ENCODE results near the gene WDR73.
"Not testable (repeated sequence)": the region's sequence is repeated elsewhere in the genome, so short reads cannot be mapped to it uniquely, and the experiment has no call there.

Gene WDR73

DNA sequence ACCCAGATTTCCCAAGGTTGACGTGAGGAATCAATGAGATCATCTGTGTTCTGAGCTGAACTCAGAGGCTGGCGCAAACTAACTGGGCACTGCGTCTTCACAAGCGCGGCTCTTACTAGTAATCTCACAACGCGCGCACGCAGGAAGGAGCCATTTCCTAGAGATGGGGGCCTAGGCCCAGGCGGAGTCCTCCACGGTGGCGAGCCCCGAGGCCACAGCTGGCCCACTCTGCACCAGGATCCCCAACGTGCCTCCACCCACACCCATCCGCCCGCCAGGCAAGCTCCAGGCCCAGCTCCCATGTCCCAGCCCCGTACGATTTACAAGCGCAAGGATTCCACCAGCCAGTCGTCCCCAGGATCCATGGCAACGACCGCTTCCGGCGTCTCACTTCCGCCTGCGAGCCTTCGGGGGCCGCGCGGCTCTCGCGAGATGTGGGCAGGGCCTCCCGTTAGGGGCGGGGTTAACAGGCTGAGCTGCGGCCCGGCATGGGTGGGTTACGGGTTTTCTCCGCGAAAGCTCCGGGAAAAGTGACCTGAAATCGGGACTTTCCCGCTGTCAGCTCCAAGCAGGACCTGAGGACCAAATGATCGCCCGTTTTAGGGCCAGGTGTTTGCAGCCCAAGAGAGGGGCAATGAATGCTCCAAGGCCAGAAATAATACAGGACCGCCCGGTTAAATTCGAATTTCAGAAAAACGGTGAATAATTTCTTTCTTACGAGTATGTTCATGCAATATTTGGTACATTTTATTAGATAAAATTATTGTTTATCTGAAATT is at the start of gene WDR73:
TSS of gene WDR73 (minus strand) at position 374 of the 779 bp plus-strand sequence. CDS start at position 365, 9 bp downstream.
- peak; percentile 99 for DNase-seq

DNA sequence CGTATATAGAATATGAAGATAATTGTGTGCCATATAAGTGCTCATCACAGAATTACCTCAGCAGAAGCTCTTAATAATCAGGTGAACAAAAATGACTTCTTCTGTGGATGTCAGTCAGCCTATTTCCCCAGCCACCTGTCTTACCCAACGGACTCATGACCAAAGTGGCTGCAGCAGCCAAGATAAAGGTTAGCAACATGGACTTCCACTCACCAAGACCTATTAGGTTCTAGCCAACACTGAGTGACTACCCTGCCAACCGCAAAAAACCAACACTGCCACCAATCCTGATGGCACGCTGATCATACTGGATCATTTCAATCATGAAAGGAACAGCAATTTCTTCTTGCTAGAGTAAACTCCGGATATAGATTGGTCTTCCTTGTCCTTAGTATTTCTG is 49.7 kb upstream of the WDR73 start:
- DNase-seq: no peak

DNA sequence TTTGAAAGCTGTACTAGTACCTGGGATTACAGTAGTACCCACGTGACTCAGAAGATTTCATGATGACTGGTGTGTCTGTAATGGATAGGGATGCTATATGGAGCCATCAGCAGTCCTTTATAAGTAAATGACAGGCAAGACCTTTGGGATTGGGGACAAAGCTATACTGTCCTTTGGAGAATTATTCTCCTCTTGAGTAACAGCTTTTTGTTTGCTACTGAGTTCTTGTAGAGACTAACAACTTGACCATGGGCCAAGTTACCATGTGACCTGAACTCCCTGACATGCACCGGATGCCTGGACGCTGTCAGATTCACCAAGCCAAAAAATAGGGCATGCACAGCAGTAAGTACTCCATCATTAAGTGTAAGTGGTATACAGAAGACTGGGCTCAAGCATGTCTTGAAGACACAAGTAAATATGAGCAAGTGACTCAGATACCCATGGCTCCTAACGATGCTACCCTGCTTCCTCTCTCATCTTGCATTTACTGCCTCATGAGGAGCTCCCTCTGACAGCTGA is 48.9 kb upstream of the WDR73 start:
- DNase-seq: no peak

DNA sequence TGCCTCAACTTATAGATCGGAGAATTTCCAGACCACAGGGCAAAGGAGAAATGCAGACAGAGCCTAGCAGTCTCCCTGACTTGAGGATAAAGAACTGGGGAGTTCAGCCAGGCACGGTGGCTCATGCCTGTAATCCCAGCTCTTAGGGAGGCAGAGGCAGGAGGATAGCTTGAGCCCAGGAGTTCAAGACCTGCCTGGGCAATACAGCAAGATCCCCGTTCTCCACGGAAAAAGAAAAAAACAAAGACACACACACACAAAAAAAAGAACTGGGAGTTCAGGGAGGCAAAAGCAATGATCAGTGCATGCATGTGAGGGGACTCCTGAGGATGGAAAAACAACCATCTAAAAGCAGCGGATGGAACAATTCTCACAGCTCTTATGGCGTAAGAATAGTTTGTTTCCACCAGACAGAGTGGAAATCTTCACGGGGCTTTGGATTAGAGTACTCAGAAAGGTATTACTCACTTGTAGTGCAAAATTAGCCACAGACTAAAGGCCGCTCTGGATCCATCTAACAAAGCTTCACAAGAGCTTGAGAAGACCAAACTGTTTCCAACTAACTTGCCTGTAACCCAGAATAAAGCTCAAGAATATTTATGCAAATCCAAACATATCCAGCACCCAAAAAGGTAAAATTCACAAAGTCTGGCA is 45.6 kb upstream of the WDR73 start:
- DNase-seq: no peak

DNA sequence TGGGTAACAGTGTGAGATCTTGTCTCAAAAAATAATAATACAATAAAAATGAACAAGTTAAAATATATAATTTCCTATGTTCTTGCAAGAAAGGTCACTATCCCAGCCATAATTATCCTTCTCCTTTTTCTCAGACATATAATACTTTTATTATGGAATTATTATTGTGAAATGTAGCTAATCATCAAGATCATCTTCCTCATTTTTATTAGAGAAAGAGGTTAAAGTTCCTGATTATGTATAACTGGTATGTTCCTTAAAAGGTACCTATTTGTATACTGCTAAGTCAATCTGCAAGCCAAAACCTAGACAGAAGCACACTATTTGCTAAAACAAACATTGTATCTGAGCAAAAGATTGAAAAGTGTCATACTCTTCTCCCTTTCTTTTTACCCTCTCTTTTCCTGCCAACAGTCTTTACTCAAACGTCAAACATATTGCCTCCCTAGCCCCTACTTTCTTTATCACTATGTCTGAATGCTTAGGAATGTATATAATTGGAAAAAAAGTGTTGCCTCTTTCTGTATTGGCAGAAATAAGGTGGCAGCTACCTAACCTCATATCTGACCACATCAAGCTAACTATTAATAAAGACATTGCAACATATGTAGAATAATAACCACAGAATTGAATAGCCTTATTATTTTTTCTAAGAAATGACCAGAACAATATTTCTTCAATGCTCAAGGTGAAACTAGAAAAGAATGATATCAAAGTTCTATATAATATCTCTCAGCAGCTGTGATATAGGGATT is 43.3 kb upstream of the WDR73 start:
- DNase-seq: no peak

DNA sequence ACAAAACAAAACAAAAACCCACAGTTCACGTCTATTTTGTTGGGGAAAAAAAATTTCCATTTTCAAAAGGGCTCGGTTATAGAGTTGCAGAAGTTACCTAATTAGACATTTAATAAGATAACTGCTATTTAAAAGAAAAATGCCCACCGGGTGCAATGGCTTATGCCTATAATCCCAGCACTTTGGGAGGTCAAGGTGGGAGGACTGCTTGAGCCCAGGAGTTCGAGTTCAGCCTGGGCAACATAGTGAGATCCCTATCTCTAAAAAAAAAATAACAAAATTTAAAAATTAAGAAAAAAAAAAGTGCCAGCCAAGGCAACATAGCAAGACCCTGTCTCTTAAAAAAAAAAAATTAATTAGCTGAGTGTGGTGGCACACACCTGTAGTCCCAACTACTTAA is 42.7 kb upstream of the WDR73 start:
- no peak for DNase-seq

DNA sequence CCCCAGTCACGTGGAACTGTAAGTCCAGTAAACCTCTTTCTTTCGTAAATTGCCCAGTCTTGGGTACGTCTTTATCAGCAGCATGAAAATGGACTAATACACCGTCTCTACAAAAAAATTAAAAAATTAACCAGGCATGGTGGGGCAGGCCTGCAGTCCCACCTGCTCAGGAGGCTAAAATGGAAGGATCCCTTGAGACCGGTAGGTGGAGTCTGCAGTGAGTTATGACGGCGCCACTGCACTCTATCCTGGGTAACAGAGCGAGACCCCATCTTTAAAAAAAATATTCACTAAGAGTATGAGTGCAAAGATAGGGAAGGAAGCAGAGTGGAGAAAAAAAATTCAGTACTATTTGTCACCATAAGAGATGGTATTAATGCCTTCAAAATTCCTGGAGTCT is 36.3 kb upstream of the WDR73 start:
- no peak for DNase-seq

DNA sequence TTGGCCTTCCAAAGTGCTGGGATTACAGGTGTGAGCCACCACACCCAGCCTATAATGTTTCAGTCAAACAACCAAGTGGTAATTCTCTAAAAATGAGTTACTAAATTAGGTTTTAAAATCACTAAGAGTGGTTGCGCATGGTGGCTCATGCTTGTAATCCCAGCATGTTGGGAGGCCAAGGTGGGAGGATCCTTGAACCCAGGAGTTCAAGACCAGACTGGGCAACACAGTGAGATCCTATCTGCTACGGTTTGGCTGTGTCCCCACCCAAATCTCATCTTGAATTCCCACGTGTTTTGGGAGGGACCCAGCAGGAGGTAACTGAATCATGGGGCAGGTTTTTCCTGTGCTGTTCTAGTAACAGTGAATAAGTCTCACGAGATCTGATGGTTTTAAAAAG is 35.8 kb upstream of the WDR73 start:
- DNase-seq: no peak

DNA sequence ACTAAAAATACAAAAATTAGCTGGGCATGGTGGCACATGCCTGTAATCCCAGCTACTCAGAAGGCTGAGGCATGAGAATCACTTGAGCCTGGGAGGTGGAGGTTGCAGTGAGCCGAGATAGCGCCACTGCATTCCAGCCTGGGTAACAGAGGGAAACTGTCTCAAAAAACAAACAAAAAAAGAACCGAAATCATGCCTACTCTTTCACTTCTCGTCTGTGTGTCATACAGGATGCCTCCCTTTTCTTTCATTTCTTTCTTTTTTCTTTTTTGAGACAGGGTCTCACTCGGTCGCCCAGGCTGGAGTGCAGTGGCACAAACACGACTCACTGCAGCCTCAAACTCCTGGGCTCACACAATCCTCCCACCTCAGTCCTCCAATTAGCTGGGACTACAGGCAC is 32.4 kb upstream of the WDR73 start:
- not testable (repeated sequence) for DNase-seq

DNA sequence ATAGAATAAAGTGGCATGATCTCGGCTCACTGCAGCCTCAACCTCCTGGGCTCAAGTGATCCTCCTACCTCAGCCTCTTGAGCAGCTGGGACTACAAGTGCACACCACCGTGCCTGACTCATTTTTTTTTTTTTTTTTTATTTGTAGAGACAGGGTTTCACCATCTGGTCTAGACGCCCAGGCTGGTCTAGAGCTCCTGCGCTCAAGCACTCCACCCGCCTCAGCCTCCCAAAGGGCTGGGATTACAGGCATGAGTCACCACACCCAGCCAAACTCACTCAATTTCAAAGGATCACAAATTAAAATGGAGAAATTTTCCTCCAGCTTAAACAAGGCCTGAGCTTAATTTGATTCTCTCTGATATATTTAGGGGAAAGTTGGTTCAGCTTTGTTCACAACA is 31.2 kb upstream of the WDR73 start:
- DNase-seq: no peak

DNA sequence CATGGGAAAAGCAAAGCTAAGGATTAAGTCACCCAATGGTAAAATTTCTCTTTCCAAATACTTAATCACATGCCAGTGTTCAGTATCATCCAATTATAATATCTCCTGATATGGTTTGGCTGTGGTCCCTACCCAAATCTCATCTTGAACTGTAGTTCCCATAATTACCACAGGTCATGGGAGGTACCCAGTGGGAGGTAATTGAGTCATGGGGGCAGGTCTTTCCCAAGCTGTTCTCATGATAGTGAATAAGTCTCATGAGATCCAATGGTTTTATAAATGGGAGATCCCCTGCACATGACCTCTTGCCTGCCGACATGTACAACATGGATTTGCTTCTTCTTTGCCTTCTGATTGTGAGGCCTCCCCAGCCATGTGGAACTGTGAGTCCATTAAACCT is 30.0 kb upstream of the WDR73 start:
- DNase-seq: no peak

DNA sequence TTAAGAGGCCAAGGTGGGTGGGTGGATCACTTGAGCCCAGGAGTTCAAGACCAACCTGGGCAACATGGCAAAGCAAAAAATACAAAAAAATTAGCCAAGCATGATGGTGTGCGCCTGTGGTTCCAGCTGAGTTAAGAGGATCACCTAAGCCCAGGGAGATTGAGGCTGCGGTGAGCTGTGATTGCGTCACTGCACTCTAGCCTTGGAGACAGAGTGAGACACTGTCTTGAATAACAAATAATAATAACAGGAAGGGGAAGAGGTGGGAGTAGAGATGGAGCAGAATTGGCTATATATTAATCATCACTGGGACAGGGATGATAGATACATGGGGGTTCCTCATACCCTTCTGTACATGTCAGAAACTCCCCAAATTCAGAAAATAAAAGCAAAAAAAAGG is 27.7 kb upstream of the WDR73 start:
- DNase-seq: no peak

DNA sequence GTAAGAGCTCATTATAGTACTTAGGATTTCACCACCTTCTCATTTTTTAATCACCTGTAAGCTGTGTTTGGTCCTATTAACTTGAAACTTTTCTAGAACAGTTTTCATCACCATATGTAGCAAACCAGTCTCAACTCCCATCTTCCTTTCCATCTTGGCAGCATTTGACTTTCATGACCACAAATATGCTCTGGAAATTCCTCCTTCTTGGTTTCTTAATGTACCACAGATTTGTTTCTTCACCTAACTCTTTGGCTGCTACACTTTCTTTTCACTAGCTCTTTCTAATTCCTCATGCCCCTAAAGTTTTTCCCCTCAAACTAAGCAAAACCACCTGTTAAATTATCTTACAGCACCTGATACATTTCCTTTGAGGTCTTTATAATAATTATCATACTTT is 17.1 kb upstream of the WDR73 start:
- no peak for DNase-seq

DNA sequence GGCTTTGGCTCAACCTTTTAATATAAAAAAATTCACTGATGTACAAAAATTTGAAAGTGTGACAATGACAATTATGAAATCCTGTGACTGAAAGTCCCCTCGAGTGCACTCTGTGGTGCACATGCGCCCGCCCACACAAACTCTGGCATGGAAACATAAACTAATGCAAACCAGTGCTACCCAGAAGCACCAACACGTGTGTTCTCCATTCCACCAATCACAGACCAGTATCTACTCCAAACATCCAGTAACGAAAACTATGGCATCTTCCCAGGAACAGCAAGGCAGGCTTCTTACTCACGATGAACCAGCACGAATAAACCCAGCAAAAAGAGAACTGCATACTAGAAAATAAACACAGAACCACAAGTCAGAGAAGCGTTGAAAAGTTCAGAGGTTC is 15.6 kb upstream of the WDR73 start:
- peak; percentile 72 for DNase-seq

DNA sequence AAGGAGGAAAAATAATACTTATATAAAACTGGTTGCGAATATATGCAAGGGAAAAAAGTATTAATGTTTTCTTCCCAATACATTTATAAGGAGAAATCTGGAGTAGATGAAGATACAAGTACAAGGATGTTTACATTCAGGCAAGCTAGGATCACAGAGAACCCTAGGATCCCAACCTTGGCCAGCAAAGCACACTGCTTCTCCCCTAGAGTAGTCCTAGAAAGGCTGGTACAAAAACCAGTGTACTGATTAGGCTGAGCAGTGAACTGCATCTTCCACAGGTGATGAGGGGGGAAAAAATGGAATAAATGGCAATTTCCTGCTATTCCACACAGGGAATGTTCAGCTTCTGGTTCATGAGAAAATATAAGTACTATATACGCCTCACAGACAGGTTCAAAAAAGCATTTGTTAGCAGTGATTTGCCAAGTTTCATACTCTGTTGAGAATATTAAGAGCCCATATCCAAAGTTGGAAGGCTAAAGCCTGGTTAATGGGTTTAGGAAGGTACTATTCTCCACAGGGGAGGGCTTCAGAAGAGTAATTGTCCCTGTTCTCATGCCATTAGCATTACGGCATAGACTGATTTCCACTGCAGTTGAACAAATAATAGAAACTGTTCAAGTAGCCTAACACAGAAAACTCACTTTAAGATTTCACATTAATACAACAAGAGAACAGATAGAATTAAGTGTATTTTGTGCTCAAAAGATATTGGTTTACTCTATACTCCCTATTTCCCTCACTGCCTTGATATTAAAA is 14.3 kb upstream of the WDR73 start:
- no peak for DNase-seq

DNA sequence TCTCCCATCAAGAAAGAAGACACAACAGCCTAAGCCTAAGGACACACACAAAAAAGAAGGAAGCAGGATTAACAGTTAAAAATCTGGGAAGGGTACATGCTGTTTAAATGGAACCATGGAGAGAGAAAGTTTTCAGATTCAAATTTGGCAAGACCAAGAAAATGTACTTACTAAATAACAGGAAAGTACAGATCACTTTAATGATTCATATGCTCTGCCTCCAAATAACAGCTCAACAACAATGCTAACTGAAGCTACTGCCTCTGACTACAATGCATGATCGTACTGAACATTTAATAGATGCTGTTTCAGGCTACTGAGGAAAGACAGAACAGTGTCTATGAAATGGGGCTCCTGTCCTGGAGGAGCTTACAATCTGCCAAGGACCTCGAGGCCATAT is 12.3 kb upstream of the WDR73 start:
- no peak for DNase-seq

DNA sequence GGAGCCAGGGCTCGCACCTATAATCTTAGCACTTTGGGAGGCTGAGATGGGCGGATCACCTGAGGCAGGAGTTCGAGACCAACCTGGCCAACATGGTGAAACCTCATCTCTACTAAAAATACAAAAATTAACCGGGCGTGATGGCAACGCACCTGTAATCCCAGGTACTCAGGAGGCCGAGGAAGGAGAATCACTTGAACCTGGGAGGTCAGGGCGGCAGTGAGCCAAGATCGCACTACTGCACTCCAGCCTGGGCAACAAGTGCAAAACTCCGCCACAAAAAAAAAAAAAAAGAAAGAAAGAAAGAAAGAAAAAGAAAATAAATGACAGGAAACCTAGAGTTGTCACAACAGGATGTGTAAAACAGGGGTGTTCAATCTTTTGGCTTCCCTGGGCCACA is 6.9 kb upstream of the WDR73 start:
- no peak for DNase-seq

DNA sequence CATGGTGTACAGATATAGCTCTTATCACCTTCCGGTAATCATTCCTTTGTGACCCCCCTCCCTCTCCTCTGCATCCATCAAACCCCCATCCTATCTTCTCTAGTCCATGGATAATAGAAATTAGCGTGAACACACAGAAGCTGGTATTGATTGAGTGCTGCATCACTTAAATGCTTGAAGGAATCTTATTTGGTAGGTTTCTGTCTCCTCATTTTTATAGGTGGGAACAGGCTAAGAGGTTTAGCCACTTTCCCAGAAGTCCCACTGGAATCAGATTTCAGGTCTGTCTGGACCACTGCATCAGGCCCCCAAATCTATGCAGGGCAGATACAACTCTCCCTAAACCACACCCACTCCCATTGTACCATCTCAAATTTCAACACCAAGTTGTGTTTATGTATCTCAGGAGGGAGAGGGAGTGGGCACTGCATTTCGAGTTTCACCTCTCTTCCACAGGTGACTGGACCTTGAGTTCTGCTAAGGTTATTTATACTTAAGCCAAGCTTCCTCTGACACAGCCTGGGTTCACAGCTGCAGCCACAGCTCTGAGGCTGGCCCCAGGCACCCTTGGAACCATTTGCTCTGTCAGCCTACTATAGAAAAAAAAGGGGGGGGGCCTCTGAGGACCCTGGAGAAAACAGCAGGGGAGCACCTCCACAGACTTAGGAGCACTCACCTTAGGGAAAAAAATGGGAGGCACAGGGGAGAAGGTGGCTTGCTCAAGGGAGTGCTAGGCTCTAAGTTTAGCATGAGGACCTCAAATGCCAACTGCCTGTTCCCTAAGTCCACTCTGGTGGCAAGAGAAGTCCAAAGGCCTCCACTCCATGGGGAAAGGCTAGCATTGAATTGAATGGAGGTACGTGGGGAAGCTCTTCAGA is 6.1 kb upstream of the WDR73 start:
- DNase-seq: no peak

DNA sequence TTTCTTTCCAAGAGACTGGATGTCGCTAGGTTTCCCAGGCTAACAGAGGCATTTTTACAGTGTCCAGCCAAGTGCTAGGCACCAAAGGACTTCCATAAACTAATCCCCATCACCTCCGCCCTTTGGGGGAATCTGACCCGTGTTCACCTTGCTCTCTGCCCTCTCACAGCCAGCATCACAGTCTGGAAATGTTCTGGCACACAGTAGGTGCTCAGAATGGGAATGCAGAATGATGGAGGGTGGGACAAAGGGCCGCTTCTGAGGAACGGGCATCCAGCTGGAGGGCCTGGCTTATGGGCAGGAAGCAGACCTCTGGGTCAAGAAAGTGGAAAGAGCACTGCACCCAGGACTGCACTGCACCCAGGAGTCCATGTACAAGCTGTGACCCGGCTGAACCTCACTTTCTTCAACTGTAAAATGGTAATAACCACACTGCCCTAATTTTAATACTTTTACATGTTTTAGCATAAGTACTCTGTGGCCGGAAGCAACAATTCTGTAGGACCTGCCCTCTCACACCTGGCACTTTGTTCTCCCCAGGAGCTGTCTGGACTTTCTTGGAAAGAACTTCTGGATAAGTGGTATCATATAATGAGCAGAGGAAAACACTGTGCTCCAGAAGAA is 4.8 kb upstream of the WDR73 start:
- no peak for DNase-seq

DNA sequence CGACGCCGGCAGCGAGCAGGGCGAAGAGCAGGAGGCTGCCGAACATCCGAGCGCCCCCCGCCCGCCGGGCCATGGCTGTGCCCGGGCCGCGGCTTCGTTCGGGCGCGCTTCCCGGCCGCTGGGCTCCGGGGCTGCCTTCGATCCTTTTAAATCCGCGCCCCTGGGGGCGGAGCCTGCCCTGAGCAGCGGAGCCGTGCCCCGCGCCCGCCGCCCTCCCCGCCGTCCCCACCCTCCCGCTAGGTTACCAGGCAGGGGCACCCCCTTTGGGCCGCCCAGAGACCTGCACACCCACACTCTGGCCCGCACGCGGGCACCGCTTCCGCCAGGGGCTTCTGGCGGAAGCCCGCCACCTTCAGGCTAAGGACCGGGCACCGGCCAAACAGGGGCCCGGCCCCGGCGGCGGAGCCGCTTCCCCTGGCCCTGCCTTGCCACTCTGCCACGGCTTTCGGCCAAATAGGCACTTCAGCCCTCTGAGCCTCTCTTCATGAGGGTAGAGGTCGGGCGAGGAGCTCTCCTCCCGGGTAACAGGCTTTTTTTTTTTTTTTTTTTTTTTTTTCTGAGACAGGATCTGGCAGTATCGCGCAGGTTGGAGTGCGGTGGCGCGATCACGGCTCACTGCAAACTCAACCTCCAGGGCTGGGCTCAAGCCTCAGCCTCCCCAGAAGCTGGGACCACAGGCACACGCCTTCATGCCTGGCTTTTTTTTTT is 4.2 kb upstream of the WDR73 start, which contains the start of gene NMB:
TSS of gene NMB (minus strand) at position 120 of the 708 bp plus-strand sequence. CDS start at position 73, 47 bp downstream.
- peak; percentile 88 for DNase-seq

DNA sequence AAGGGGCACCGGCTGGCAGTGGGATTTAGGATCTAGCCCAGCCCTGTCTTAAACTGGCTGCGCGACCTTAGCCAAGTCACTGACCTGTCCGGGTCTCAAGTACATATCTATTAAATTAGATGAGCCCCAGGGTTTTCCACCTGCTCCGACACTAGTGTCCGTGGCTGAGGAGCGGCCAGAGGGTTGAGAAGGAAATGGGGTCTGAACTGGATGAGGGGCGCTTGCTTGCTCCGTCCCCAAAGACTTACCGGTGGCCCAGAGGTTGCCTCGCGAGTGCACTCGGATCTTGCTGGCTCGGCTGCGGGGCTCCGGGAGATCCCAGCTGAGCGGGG is 3.6 kb upstream of the WDR73 start:
- no peak for DNase-seq

Measured in activated CD8-positive, alpha-beta memory T cell treated with anti-CD3 and anti-CD28 coated beads, Interleukin-2, amount 50 U/mL, for 48 hours (primary cell).